Duodenal mucosa (tissue), 2 donors: ENCODE measurements around the gene PCSK5.

Source experiments
- H3K27ac ChIP-seq: one replicate; pipeline ENCODE4 v1.7.0; 2013; ENCODE audit warnings: low read depth, low read length
- H3K27me3 ChIP-seq, 2 donors: one replicate each; pipeline ENCODE4 v1.7.0; 2013; ENCODE audit warnings: low read length in 2 of 2, control low read depth in 1 of 2; ENCODE audit not compliant: insufficient read depth in 2 of 2, control insufficient read depth in 1 of 2
- H3K36me3 ChIP-seq, 2 donors: one replicate each; pipeline ENCODE4 v1.7.0; 2013; ENCODE audit warnings: low read length in 2 of 2, control low read depth in 1 of 2; ENCODE audit not compliant: insufficient read depth in 2 of 2, control insufficient read depth in 1 of 2
- H3K4me1 ChIP-seq, 2 donors: one replicate each; pipeline ENCODE4 v1.7.0; 2013; ENCODE audit warnings: low read length in 2 of 2, control low read depth in 1 of 2; ENCODE audit not compliant: insufficient read depth in 2 of 2, control insufficient read depth in 1 of 2
- H3K4me3 ChIP-seq, 2 donors: one replicate each; pipeline ENCODE4 v1.7.0; 2013; ENCODE audit warnings: low read length in 2 of 2, low read depth in 1 of 2
- H3K9ac ChIP-seq, 2 donors: one replicate each; pipeline ENCODE4 v1.7.0; 2013; ENCODE audit warnings: low read length in 2 of 2, low read depth in 1 of 2
- H3K9me3 ChIP-seq, 2 donors: one replicate each; pipeline ENCODE4 v1.7.0; 2013; ENCODE audit warnings: low read length in 2 of 2, control low read depth in 1 of 2; ENCODE audit not compliant: control insufficient read depth in 1 of 2

The PCSK5 gene

DNA sequence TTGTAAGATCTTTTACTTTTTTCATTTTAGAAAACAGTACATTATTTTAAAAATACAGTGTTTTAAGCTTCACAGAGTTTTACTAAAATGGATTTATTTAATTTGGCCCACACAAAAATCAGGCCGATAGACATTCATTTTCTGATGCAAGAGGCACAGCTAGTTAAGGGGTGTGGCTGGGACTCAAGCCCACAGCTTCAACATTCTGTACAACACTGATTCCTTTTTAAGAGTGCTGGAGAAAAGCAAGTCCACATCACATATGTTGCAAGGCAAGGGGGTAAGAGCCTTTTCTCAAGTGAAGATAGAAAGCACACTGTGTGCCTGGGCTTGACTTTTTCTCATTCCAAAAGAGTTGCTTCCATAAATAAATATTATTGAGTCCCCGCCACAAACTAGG, 307.9 kb downstream of the PCSK5 start:
- H3K27ac ChIP-seq = no peak overlapping the region
- H3K9me3 ChIP-seq = no peaks in the 10 kb centered on the region
- H3K9ac ChIP-seq = no peak overlapping the region
- H3K27me3 ChIP-seq = no peaks in the 10 kb centered on the region
- no peak overlapping the region for H3K4me3 ChIP-seq
- no peaks in the 10 kb centered on the region for H3K4me1 ChIP-seq
- H3K36me3 ChIP-seq = peaks cover 12 to 50% of the 10 kb centered on the region in 2 donors

- Histone ChIP-seq H3K4me1 (no peaks in the 10 kb centered on the region), H3K9me3 (no peaks in the 10 kb centered on the region), H3K27ac (no peak overlapping the region), H3K27me3 (no peaks in the 10 kb centered on the region), H3K36me3 (peaks cover 5 to 36% of the 10 kb centered on the region in 2 donors), H3K9ac (no peak overlapping the region), H3K4me3 (no peak overlapping the region)
These were observed 309.8 kb downstream of the PCSK5 start for GRCh38 chr9:76200315-76200714.

DNA sequence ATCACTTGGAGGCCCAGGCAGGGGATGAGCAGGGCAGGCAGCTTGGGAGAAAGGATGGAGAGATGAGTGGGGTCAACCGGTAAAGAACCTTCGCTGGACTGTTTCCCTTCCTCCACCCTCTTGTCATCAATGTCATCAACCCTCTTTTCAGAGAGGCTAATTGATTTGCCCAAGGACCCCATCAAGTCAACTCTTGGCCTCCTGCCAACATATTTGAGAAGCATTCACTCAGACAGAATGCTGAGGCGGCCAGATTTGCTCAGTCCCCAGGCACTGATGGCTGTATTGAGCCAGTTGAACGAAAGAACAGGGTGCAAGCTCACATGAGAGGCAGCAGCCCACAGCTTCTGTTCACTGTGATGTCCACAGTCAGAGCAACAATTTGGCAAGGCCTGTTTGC, 310.3 kb downstream of the PCSK5 start:
- no peaks in the 10 kb centered on the region for H3K9me3 ChIP-seq
- no peak overlapping the region for H3K4me3 ChIP-seq
- H3K27me3 ChIP-seq = no peaks in the 10 kb centered on the region
- no peak overlapping the region for H3K27ac ChIP-seq
- H3K9ac ChIP-seq = no peak overlapping the region
- H3K36me3 ChIP-seq = peaks cover 5 to 36% of the 10 kb centered on the region in 2 donors
- no peaks in the 10 kb centered on the region for H3K4me1 ChIP-seq

GRCh38 chr9:76203373-76203772, 312.9 kb downstream of the PCSK5 start:
- Histone ChIP-seq H3K4me3 (no peak overlapping the region), H3K9ac (no peak overlapping the region), H3K9me3 (no peaks in the 10 kb centered on the region), H3K27ac (no peak overlapping the region), H3K4me1 (no peaks in the 10 kb centered on the region), H3K27me3 (no peaks in the 10 kb centered on the region), H3K36me3 (peaks cover 0 to 17% of the 10 kb centered on the region in 2 donors)

DNA sequence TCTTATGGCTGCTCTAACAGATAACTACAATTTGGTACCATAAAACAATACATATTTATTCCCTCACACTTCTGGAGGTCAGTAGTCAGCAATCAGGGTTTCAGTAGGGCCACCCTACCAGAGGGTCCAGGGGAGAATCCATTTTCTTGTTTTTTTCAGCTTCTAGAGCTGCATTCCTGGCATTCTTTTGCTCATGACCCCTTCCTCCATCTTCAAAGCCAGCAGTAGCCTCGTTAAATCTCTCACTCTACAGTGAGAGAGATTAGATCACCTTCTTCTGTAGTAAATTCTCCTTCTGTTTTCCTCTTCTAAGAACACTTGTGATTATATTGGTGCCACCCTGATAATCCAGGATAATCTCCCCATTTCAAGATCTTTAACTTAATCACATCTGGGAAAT, 316.3 kb downstream of the PCSK5 start:
- peaks cover 0 to under 1% of the 10 kb centered on the region in 2 donors for H3K36me3 ChIP-seq
- H3K4me3 ChIP-seq = no peak overlapping the region
- no peaks in the 10 kb centered on the region for H3K4me1 ChIP-seq
- no peaks in the 10 kb centered on the region for H3K27me3 ChIP-seq
- no peak overlapping the region for H3K27ac ChIP-seq
- no peaks in the 10 kb centered on the region for H3K9me3 ChIP-seq
- no peak overlapping the region for H3K9ac ChIP-seq

GRCh38 chr9:76213751-76214150, 323.3 kb downstream of the PCSK5 start:
- Histone ChIP-seq H3K9ac (no peak overlapping the region), H3K9me3 (no peaks in the 10 kb centered on the region), H3K27me3 (no peaks in the 10 kb centered on the region), H3K36me3 (peaks cover 2 to 16% of the 10 kb centered on the region in 2 donors), H3K4me3 (no peak overlapping the region), H3K4me1 (no peaks in the 10 kb centered on the region), H3K27ac (no peak overlapping the region)

GRCh38 chr9:76215066-76215465, 324.6 kb downstream of the PCSK5 start:
- Histone ChIP-seq H3K9me3 (no peaks in the 10 kb centered on the region), H3K36me3 (peaks cover 7 to 25% of the 10 kb centered on the region in 2 donors), H3K9ac (no peak overlapping the region), H3K4me1 (no peaks in the 10 kb centered on the region), H3K27me3 (no peaks in the 10 kb centered on the region), H3K4me3 (no peak overlapping the region), H3K27ac (no peak overlapping the region)

GRCh38 chr9:76216161-76216649, 325.7 kb downstream of the PCSK5 start:
- Histone ChIP-seq H3K4me3 (no peak overlapping the region), H3K27me3 (no peaks in the 10 kb centered on the region), H3K27ac (no peak overlapping the region), H3K36me3 (peaks cover 7 to 25% of the 10 kb centered on the region in 2 donors), H3K9me3 (no peaks in the 10 kb centered on the region), H3K9ac (no peak overlapping the region), H3K4me1 (no peaks in the 10 kb centered on the region)

DNA sequence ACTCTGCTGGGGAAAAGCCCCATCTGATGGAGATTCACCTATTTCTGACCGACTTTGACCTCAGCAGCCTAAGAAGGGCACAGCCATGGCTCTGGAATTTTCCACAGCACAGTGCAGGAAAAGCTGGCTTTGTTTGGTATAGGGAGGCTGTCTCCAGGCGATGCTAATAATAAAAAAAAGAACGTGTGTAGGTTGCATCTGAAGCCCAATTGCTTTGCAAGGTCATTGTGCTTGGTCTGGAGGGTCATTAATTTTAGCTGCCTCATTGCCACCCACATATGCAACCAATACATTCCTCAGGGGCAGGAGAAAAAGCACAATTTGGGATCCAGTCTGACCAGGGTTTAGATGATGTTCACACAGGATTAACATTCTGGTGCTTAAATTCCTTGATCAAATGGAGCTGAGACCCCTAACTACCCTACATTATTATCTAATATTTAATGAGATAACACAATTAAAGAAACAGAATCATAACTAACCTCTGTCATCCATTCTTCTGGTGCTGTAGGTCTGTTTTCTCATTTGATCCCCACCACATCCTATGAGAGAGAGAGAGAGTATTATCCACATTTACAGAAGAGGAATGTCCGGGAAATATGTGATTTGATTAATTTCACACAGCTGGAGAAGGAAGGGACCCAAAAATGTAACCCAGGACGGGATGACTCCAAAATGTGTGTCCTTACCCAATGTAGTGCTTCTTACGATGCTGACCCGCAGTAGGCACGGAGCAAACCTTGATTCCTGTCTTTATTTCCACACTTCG, 327.8 kb downstream of the PCSK5 start:
- Histone ChIP-seq H3K36me3 (peaks cover 7 to 26% of the 10 kb centered on the region in 2 donors), H3K4me1 (no peaks in the 10 kb centered on the region), H3K27ac (no peak overlapping the region), H3K9ac (no peak overlapping the region), H3K9me3 (no peaks in the 10 kb centered on the region), H3K27me3 (no peaks in the 10 kb centered on the region), H3K4me3 (no peak overlapping the region)

GRCh38 chr9:76218886-76219445, 328.5 kb downstream of the PCSK5 start:
- no peak overlapping the region for H3K4me3 ChIP-seq
- H3K9me3 ChIP-seq = no peaks in the 10 kb centered on the region
- no peak overlapping the region for H3K27ac ChIP-seq
- H3K9ac ChIP-seq = no peak overlapping the region
- no peaks in the 10 kb centered on the region for H3K4me1 ChIP-seq
- no peaks in the 10 kb centered on the region for H3K27me3 ChIP-seq
- H3K36me3 ChIP-seq = peaks cover 7 to 26% of the 10 kb centered on the region in 2 donors
